GM12873 (cell line): ENCODE measurements around the gene CORO1C.

Experiments used
- CTCF ChIP-seq: IDR thresholded peaks from 2 replicates; pipeline ENCODE4 v1.5.1; 2012; ENCODE audit warnings: low read depth, mild to moderate bottlenecking, moderate library complexity, low read length, control low read depth; ENCODE audit not compliant: insufficient read depth; ENCODE audit errors: missing control alignments

CORO1C gene

GRCh38 chr12:108696996-108697290 is 34.4 kb downstream of the CORO1C start:
- TF ChIP-seq CTCF: no peak

GRCh38 chr12:108696111-108696995 is 35.0 kb downstream of the CORO1C start:
- TF ChIP-seq CTCF: no peak

- TF ChIP-seq CTCF: no peak
Observed at GRCh38 chr12:108694812-108695278, 36.5 kb downstream of the CORO1C start.

GRCh38 chr12:108693751-108694150 is 37.6 kb downstream of the CORO1C start:
- TF ChIP-seq CTCF: no peak

GRCh38 chr12:108693186-108693730 is 38.1 kb downstream of the CORO1C start:
- TF ChIP-seq CTCF: no peak

- no peak for TF ChIP-seq CTCF
Observed at GRCh38 chr12:108691998-108692808, 39.1 kb downstream of the CORO1C start.
